Measurements from ENCODE around the gene HBP1. TPM values are rescaled to one million over a fixed set of nuclear protein-coding genes. Genes with fewer than 3 reads are reported as not detected.

Gene HBP1, protein sequence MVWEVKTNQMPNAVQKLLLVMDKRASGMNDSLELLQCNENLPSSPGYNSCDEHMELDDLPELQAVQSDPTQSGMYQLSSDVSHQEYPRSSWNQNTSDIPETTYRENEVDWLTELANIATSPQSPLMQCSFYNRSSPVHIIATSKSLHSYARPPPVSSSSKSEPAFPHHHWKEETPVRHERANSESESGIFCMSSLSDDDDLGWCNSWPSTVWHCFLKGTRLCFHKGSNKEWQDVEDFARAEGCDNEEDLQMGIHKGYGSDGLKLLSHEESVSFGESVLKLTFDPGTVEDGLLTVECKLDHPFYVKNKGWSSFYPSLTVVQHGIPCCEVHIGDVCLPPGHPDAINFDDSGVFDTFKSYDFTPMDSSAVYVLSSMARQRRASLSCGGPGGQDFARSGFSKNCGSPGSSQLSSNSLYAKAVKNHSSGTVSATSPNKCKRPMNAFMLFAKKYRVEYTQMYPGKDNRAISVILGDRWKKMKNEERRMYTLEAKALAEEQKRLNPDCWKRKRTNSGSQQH
- 50.9 TPM for total RNA-seq (ENCODE audit: unreplicated experiment)
- long read RNA-seq, transcript HBP1-208 (11 exons, 2,704 nt) = major isoform, 12 of 24 reads
- long read RNA-seq, partial matches to known transcripts = 6 of 24 reads
- long read RNA-seq, other reads (novel, unspliced or antisense) = 4 of 24 reads

DNA sequence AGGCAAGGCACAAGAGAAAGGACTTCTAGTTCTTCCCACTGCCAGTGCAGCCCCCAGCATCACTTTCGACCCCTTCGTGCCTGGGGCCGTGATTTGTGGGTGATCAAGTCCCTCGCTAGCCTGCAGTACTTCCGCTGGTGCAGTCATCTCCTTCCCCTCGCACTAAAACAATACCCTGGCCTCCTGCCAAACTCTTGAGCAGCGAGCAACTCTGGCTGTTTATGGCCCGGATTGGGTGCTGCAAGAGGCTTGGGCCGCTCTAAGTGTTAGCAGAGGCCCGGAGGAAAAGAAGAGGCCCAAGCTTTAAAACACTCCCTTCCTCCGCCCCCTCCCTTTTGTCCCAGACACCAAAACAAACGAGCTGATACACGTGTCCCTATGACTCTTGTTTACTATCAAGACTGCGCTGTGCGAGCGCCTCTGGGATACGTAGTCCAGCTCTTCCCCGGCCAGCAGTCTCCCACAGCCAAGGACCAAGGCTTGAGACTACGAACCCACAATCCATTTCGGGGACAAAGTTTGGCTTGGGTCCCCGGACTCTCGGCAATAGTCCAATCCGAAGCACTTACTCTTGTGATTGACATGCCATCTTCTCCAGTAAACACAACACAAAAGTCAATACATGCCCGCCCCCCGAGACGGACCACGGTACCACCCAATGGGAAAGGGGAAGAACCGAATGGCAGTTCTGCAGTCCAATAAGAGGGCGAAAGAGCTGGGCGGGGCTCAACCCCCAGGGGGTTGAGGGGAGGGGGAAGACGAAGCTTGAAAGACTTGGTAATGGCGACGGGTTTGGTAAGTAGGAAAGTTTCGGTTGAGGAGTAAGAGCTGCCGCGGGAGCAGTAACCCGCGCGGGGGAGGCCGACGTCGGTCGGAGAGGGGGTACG is at the start of gene HBP1:
Gene HBP1, plus strand, starts transcription at position 771 of the 887 bp plus-strand sequence. CDS start 10,891 bp downstream, outside the sequence.
- Mint-ChIP-seq H3K27ac (ENCODE audit: unreplicated experiment) (peak within 1 kb of the TSS; percentile 100), H3K4me1 (ENCODE audit: unreplicated experiment) (peaks cover 33% of the 10 kb centered on the region), H3K9me3 (ENCODE audit: unreplicated experiment) (peaks cover 6% of the 10 kb centered on the region), H3K4me3 (ENCODE audit: unreplicated experiment) (peak within 1 kb of the TSS; percentile 100), H3K36me3 (ENCODE audit: low read depth, unreplicated experiment) (peaks cover 10% of the 10 kb centered on the region), H3K27me3 (ENCODE audit: unreplicated experiment) (peaks cover 19% of the 10 kb centered on the region)
- peak; percentile 96 for DNase-seq (ENCODE audit: low spot score)
- TF ChIP-seq, protein P1, sequence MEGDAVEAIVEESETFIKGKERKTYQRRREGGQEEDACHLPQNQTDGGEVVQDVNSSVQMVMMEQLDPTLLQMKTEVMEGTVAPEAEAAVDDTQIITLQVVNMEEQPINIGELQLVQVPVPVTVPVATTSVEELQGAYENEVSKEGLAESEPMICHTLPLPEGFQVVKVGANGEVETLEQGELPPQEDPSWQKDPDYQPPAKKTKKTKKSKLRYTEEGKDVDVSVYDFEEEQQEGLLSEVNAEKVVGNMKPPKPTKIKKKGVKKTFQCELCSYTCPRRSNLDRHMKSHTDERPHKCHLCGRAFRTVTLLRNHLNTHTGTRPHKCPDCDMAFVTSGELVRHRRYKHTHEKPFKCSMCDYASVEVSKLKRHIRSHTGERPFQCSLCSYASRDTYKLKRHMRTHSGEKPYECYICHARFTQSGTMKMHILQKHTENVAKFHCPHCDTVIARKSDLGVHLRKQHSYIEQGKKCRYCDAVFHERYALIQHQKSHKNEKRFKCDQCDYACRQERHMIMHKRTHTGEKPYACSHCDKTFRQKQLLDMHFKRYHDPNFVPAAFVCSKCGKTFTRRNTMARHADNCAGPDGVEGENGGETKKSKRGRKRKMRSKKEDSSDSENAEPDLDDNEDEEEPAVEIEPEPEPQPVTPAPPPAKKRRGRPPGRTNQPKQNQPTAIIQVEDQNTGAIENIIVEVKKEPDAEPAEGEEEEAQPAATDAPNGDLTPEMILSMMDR (IDR thresholded peaks at IDR 0.05; ENCODE audit: unreplicated experiment) = no peak

DNA sequence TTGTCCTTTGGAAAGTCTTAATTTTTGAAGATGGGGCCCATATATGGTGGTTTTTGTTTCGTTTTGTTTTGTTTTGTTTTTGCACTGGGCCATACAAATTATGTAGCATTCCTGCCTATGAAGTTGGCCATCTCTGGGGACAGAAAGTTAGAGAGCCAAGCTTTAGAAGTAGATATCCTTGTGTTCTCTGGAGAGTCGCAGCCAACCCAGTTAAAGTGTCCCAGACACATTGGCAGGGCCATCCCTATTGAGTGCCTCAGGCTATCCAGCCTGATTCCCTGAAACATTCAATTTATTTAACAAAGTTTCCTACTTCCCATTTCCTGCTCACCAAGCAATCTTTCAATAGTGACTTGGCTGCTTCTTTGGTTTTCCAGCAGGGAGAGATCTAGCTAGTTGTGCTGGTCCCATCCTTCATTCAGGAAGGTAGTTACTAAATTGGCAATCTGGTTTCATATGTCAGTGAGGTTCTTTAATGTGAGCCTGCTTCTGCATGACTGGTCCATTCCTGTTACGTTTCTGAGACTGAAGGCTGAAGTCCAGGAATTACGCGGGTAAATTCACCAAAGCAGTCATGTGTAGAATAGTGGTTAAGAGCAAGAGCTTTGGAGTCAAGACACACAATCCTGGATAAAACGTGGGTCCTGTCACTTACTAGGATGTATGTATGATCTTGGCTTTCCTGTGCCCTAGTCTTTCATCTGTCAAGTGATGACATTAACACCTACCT is 49.3 kb upstream of the HBP1 start:
- Mint-ChIP-seq H3K27ac (ENCODE audit: unreplicated experiment) (no peak overlapping the region), H3K9me3 (ENCODE audit: unreplicated experiment) (no peaks in the 10 kb centered on the region), H3K4me1 (ENCODE audit: unreplicated experiment) (peaks cover 14% of the 10 kb centered on the region), H3K4me3 (ENCODE audit: unreplicated experiment) (no peak overlapping the region), H3K36me3 (ENCODE audit: low read depth, unreplicated experiment) (no peaks in the 10 kb centered on the region), H3K27me3 (ENCODE audit: unreplicated experiment) (no peaks in the 10 kb centered on the region)
- no peak for DNase-seq (ENCODE audit: low spot score)
- TF ChIP-seq, protein P1 (IDR thresholded peaks at IDR 0.05; ENCODE audit: unreplicated experiment) = no peak

DNA sequence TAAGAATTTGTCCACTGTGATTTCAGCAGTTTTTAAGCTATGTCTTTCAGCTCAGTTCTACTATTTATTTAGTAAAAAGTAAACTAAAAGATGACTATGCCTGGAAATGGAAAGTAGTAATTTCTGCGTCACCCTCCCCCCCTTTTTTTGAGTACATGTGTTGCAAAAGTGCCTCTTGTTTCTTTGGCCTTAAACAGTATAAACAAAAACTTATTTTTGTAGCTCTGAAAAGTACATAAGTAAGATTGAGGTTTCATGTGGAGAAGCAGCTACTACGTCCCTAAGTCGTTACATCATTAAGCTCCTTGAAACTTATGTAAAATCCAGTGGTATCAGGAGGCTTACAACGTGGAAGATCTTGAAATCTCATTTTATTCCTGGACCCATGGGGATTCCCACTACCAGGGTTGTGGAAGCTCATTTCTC is 46.3 kb upstream of the HBP1 start:
- peaks cover 14% of the 10 kb centered on the region for H3K4me1 Mint-ChIP-seq (ENCODE audit: unreplicated experiment)
- no peak overlapping the region for H3K27ac Mint-ChIP-seq (ENCODE audit: unreplicated experiment)
- no peak overlapping the region for H3K4me3 Mint-ChIP-seq (ENCODE audit: unreplicated experiment)
- no peak for DNase-seq (ENCODE audit: low spot score)
- no peaks in the 10 kb centered on the region for H3K9me3 Mint-ChIP-seq (ENCODE audit: unreplicated experiment)
- H3K36me3 Mint-ChIP-seq (ENCODE audit: low read depth, unreplicated experiment) = no peaks in the 10 kb centered on the region
- peaks cover 5% of the 10 kb centered on the region for H3K27me3 Mint-ChIP-seq (ENCODE audit: unreplicated experiment)
- TF ChIP-seq, protein P1 (IDR thresholded peaks at IDR 0.05; ENCODE audit: unreplicated experiment) = no peak

DNA sequence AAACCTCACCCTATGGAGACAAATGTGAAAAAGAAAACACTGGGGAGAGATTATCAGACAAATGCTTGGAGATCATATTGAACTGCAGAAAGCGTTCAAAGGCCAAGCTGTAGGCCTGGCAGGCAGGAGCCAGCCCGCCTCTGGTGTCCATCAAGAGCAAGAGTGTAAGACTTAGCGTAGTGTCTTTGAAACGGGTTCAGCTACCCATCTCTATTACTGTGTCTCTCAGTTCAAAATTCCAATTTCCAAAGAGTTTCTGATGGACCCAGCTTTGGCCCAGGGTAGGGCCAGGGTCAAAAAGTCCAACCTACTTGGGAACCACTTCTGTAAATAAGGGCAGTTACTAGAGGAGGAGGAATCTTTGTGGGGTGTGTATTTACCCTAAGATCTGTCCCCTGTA is 45.4 kb upstream of the HBP1 start:
- no peak overlapping the region for H3K4me3 Mint-ChIP-seq (ENCODE audit: unreplicated experiment)
- peaks cover 13% of the 10 kb centered on the region for H3K4me1 Mint-ChIP-seq (ENCODE audit: unreplicated experiment)
- no peaks in the 10 kb centered on the region for H3K9me3 Mint-ChIP-seq (ENCODE audit: unreplicated experiment)
- DNase-seq (ENCODE audit: low spot score) = no peak
- peaks cover 5% of the 10 kb centered on the region for H3K27me3 Mint-ChIP-seq (ENCODE audit: unreplicated experiment)
- H3K27ac Mint-ChIP-seq (ENCODE audit: unreplicated experiment) = no peak overlapping the region
- H3K36me3 Mint-ChIP-seq (ENCODE audit: low read depth, unreplicated experiment) = no peaks in the 10 kb centered on the region
- TF ChIP-seq, protein P1 (IDR thresholded peaks at IDR 0.05; ENCODE audit: unreplicated experiment) = no peak

Measured in endothelial cell (in vitro differentiated cells).